WERI-Rb-1 (cell line): ENCODE results near the gene ITGAL.

Source experiments
- DNase-seq: peaks from one replicate; pipeline ENCODE4 v3.0.0-alpha.2; 2020
- H3K27ac ChIP-seq: fragments of 250-450 bp; sonication (Bioruptor Pico); 2 replicates; pipeline ENCODE4 v1.5.1; 2020; ENCODE audit warnings: mild to moderate bottlenecking, moderate library complexity
- H3K27me3 ChIP-seq: fragments of 250-450 bp; sonication (Bioruptor Pico); 2 replicates; pipeline ENCODE4 v1.5.1; 2021; ENCODE audit warnings: mild to moderate bottlenecking, low read depth, moderate library complexity; ENCODE audit not compliant: insufficient read depth, severe bottlenecking
- H3K36me3 ChIP-seq: fragments of 250-450 bp; sonication (Bioruptor Pico); 2 replicates; pipeline ENCODE4 v1.5.1; 2020; ENCODE audit warnings: mild to moderate bottlenecking, moderate library complexity
- H3K4me3 ChIP-seq: 2 replicates; pipeline ENCODE4 v1.5.1; 2011; ENCODE audit warnings: low read depth, mild to moderate bottlenecking, control low read depth, low read length
- H3K9me3 ChIP-seq: fragments of 250-450 bp; sonication (Bioruptor Pico); 2 replicates; pipeline ENCODE4 v1.5.1; 2021; ENCODE audit warnings: mild to moderate bottlenecking, moderate library complexity; ENCODE audit not compliant: severe bottlenecking
- CTCF ChIP-seq: IDR thresholded peaks from 2 replicates; pipeline ENCODE4 v1.5.1; 2011; ENCODE audit warnings: low read depth, mild to moderate bottlenecking, control low read depth, inconsistent platforms, low read length

Gene ITGAL

GRCh38 chr16:30555315-30556124 lies 83.0 kb downstream of the ITGAL start:
- no peaks in the 10 kb centered on the region for H3K9me3 ChIP-seq
- TF ChIP-seq CTCF = no peak
- H3K27ac ChIP-seq = peak overlapping the region; percentile 22
- no peak for DNase-seq
- no peak overlapping the region for H3K4me3 ChIP-seq
- peaks cover 14% of the 10 kb centered on the region for H3K36me3 ChIP-seq
- no peaks in the 10 kb centered on the region for H3K27me3 ChIP-seq

- no peak for DNase-seq
- Histone ChIP-seq H3K27ac (peak overlapping the region; percentile 22), H3K27me3 (no peaks in the 10 kb centered on the region), H3K9me3 (no peaks in the 10 kb centered on the region), H3K4me3 (no peak overlapping the region), H3K36me3 (peaks cover 14% of the 10 kb centered on the region)
- TF ChIP-seq CTCF = no peak
Measured at GRCh38 chr16:30556125-30556473, 83.6 kb downstream of the ITGAL start.

GRCh38 chr16:30557707-30557956 lies 85.1 kb downstream of the ITGAL start:
- Histone ChIP-seq H3K27ac (peak overlapping the region; percentile 90), H3K27me3 (no peaks in the 10 kb centered on the region), H3K36me3 (peaks cover 14% of the 10 kb centered on the region), H3K4me3 (peak overlapping the region; percentile 73), H3K9me3 (peaks cover 4% of the 10 kb centered on the region)
- no peak for DNase-seq
- no peak for TF ChIP-seq CTCF

- no peaks in the 10 kb centered on the region for H3K27me3 ChIP-seq
- peaks cover 4% of the 10 kb centered on the region for H3K9me3 ChIP-seq
- peaks cover 14% of the 10 kb centered on the region for H3K36me3 ChIP-seq
- DNase-seq = peak; percentile 90
- peak within 1 kb of the TSS; percentile 73 for H3K4me3 ChIP-seq
- H3K27ac ChIP-seq = peak within 1 kb of the TSS; percentile 90
- TF ChIP-seq CTCF = no peak
Measured at GRCh38 chr16:30557957-30558788, 85.6 kb downstream of the ITGAL start, which contains the start of gene ZNF764. ZNF764 (minus strand) TSS chr16:30558374; CDS start chr16:30558182, 192 bp downstream.

- H3K27ac ChIP-seq = peak overlapping the region; percentile 90
- no peak for DNase-seq
- no peak for TF ChIP-seq CTCF
- H3K4me3 ChIP-seq = no peak overlapping the region
- peaks cover 4% of the 10 kb centered on the region for H3K9me3 ChIP-seq
- no peaks in the 10 kb centered on the region for H3K27me3 ChIP-seq
- H3K36me3 ChIP-seq = peaks cover 10% of the 10 kb centered on the region
Measured at GRCh38 chr16:30558789-30559377, 86.3 kb downstream of the ITGAL start.
